ENCODE data around the gene ITPRIPL2. TPM values are rescaled to one million over a fixed set of nuclear protein-coding genes. Genes with fewer than 3 reads are reported as not detected.
A peak's percentile ranks its signal among the peaks of the same experiment; 100 is the strongest.

Gene ITPRIPL2
- total RNA-seq, 2 experiments from 2014 or later: not detected

DNA sequence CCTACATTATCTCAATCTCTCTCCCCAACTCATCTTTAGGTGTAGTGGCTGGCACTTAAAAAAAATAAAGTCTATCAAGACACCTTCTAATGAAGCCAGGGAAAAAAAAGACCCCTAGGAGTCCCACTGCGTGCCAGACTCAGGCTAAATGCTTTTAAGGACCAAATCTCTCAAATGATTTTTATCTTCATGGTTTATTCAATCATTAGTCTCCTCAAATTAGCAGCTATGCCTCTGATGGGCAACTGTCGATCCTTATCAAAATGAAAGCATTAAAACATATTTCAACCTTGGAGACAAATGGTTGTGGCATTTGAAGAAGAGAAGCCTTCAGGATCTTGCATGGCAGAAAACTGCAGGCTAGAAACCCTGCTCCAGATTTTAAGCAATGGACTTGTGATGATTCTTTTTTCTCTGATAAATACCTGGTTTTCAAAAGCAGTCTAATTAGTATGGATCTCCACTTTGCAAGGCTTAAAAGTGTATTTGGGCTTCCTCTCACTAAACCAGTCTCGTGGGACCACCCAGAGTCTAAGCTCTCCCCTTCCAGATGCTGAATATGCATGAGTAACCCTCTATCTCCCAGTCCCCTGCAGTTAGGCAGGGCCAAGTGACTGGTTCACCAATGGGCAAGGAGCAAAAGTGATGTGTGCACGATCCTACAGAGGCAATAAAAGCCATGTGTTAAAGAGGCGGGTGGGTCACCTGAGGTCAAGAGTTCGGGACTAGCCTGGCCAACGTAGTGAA lies 14.9 kb downstream of the ITPRIPL2 start:
- Histone ChIP-seq H3K4me3 (ENCODE audit: low read depth, low read length, poor library complexity, severe bottlenecking) (no peak overlapping the region), H3K9me3 (ENCODE audit: low read length) (0 out of 2 replicates have a peak, but pooled peaks cover 14% of the 10 kb centered on the region), H3K79me2 (ENCODE audit: insufficient read depth, low read depth, low read length) (no peaks in the 10 kb centered on the region), H3K36me3 (ENCODE audit: insufficient read depth, low read length) (no peaks in the 10 kb centered on the region), H3K27ac (ENCODE audit: low read depth, low read length, poor library complexity, severe bottlenecking) (no peak overlapping the region), H3K4me1 (ENCODE audit: insufficient read depth, low read length, poor library complexity, severe bottlenecking) (peaks cover 11% of the 10 kb centered on the region), H2AFZ (ENCODE audit: low read length) (no peak overlapping the region), H3K4me2 (ENCODE audit: low read length) (no peak overlapping the region), H4K20me1 (ENCODE audit: insufficient read depth, low read length) (no peaks in the 10 kb centered on the region), H3K9me2 (ENCODE audit: insufficient read depth, low read length) (no peaks in the 10 kb centered on the region)
- BruUV-seq (replicated peaks): no TSS peak
- intact Hi-C loops (cut with micrococcal nuclease; ENCODE audit: unreplicated experiment): no loop called here
- no peak for DNase-seq (ENCODE audit: low spot score)
- TF ChIP-seq, protein P1, sequence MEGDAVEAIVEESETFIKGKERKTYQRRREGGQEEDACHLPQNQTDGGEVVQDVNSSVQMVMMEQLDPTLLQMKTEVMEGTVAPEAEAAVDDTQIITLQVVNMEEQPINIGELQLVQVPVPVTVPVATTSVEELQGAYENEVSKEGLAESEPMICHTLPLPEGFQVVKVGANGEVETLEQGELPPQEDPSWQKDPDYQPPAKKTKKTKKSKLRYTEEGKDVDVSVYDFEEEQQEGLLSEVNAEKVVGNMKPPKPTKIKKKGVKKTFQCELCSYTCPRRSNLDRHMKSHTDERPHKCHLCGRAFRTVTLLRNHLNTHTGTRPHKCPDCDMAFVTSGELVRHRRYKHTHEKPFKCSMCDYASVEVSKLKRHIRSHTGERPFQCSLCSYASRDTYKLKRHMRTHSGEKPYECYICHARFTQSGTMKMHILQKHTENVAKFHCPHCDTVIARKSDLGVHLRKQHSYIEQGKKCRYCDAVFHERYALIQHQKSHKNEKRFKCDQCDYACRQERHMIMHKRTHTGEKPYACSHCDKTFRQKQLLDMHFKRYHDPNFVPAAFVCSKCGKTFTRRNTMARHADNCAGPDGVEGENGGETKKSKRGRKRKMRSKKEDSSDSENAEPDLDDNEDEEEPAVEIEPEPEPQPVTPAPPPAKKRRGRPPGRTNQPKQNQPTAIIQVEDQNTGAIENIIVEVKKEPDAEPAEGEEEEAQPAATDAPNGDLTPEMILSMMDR (conservative IDR thresholded peaks at IDR 0.05; ENCODE audit: low read length): no peak
- no peak for TF ChIP-seq EZH2phosphoT487 (IDR thresholded peaks at IDR 0.05; ENCODE audit: borderline replicate concordance, low read depth, low read length)
- POLR2A ChIA-PET: interaction anchor here (0.6 kb wide), 1 partner anchor 395 kb away, joined by 3 read pairs; no protein-coding TSS in a partner anchor
- CTCF ChIA-PET (ENCODE audit: unreplicated experiment): no interaction called here

DNA sequence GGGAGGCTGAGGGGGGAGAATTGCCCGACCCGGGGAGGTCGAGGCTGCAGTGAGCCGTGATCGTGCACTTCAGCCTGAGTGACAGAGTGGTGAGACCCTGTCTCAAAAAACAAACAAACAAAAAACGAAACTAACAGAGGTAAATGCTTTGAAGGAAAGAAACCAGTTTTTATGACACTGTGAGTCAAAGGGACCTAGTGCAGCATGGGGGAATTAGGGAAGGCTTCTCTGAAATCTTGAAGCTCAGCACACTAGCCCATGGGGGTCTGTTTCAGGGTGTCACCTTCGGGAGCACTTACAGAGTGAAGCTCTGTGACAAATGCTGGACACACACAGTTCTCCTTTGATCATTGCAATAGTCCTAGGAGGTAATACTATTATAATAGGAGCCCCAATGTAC lies 16.6 kb downstream of the ITPRIPL2 start:
- H3K9me3 ChIP-seq (ENCODE audit: low read length): 0 out of 2 replicates have a peak, but pooled peaks cover 14% of the 10 kb centered on the region
- H4K20me1 ChIP-seq (ENCODE audit: insufficient read depth, low read length): no peaks in the 10 kb centered on the region
- no peaks in the 10 kb centered on the region for H3K79me2 ChIP-seq (ENCODE audit: insufficient read depth, low read depth, low read length)
- ChIA-PET POLR2A (interaction anchor here (1.1 kb wide), 1 partner anchor 12 kb away, joined by 8 read pairs; no protein-coding TSS in a partner anchor), CTCF (ENCODE audit: unreplicated experiment) (no interaction called here)
- intact Hi-C loops (cut with micrococcal nuclease; ENCODE audit: unreplicated experiment): no loop called here
- no peaks in the 10 kb centered on the region for H3K9me2 ChIP-seq (ENCODE audit: insufficient read depth, low read length)
- TF ChIP-seq, protein P1 (conservative IDR thresholded peaks at IDR 0.05; ENCODE audit: low read length): no peak
- no peak for TF ChIP-seq EZH2phosphoT487 (IDR thresholded peaks at IDR 0.05; ENCODE audit: borderline replicate concordance, low read depth, low read length)
- no peaks in the 10 kb centered on the region for H3K36me3 ChIP-seq (ENCODE audit: insufficient read depth, low read length)
- no peak for DNase-seq (ENCODE audit: low spot score)
- peaks cover 11% of the 10 kb centered on the region for H3K4me1 ChIP-seq (ENCODE audit: insufficient read depth, low read length, poor library complexity, severe bottlenecking)
- no TSS peak for BruUV-seq (replicated peaks)
- peak overlapping the region; percentile 46 for H3K4me2 ChIP-seq (ENCODE audit: low read length)
- H3K4me3 ChIP-seq (ENCODE audit: low read depth, low read length, poor library complexity, severe bottlenecking): peak overlapping the region; percentile 9
- peak overlapping the region; percentile 97 for H2AFZ ChIP-seq (ENCODE audit: low read length)
- no peak overlapping the region for H3K27ac ChIP-seq (ENCODE audit: low read depth, low read length, poor library complexity, severe bottlenecking)

All from OCI-LY7 (cell line).